Activated CD8-positive, alpha-beta memory T cell treated with anti-CD3 and anti-CD28 coated beads, Interleukin-2, amount 10 ng/mL, durations not matched to agents 7 days and 5 days (primary cell): ENCODE measurements around the gene TBC1D5. TPM values are rescaled to one million over a fixed set of nuclear protein-coding genes. Genes with fewer than 3 reads are reported as not detected.
"Not testable (repeated sequence)": the region's sequence is repeated elsewhere in the genome, so short reads cannot be mapped to it uniquely, and the experiment has no call there.

Experiments
- ATAC-seq: fragments of 150-1000 bp; cut with Tn5 transposase; one replicate; pipeline ENCODE4 v1.10.0; 2021; ENCODE audit warnings: moderate library complexity
- CTCF ChIA-PET: fragments of 350-600 bp; sonication (Branson Sonifier 250); formaldehyde crosslinking; loops from one replicate; lab custom pipeline; 2021; ENCODE audit warnings: antibody characterized with exemption; lab: Charles Lee
- DNase-seq: peaks from one replicate; pipeline ENCODE4 v3.0.0-alpha.2; 2020
- H3K27ac Mint-ChIP-seq: one replicate; pipeline ENCODE4 v1.8.0; 2021; ENCODE audit warnings: mild to moderate bottlenecking, mixed read lengths
- H3K27me3 Mint-ChIP-seq: one replicate; pipeline ENCODE4 v1.8.0; 2021; ENCODE audit warnings: mixed read lengths
- H3K36me3 Mint-ChIP-seq: one replicate; pipeline ENCODE4 v1.8.0; 2021; ENCODE audit warnings: mild to moderate bottlenecking, mixed read lengths
- H3K4me1 Mint-ChIP-seq: one replicate; pipeline ENCODE4 v1.8.0; 2021; ENCODE audit warnings: mixed read lengths
- H3K4me3 Mint-ChIP-seq: one replicate; pipeline ENCODE4 v1.8.0; 2021; ENCODE audit warnings: mild to moderate bottlenecking, moderate library complexity, mixed read lengths
- H3K9me3 Mint-ChIP-seq: one replicate; pipeline ENCODE4 v1.8.0; 2022; ENCODE audit warnings: low read depth, mixed read lengths
- total RNA-seq, 2 experiments: library from RNA; stranded (reverse); gene quantifications; one replicate each; pipeline ENCODE4 v1.2.3, GENCODE V29; 2021

TBC1D5 gene
- total RNA-seq, 2 experiments from 2014 or later: 54.3 to 58.9 TPM

- CTCF ChIA-PET: no interaction called here
- Mint-ChIP-seq H3K4me1 (no peaks in the 10 kb centered on the region), H3K9me3 (peaks cover 10% of the 10 kb centered on the region), H3K27ac (no peak overlapping the region), H3K27me3 (no peaks in the 10 kb centered on the region), H3K36me3 (peaks cover 6% of the 10 kb centered on the region), H3K4me3 (no peak overlapping the region)
- ATAC-seq (no peak), DNase-seq (peak; percentile 32)
Measured at GRCh38 chr3:17133632-17134545, 608.5 kb downstream of the TBC1D5 start.

- H3K27ac Mint-ChIP-seq: no peak overlapping the region
- CTCF ChIA-PET: no interaction called here
- ATAC-seq (no peak), DNase-seq (peak; percentile 16)
- H3K9me3 Mint-ChIP-seq: peaks cover 10% of the 10 kb centered on the region
- no peaks in the 10 kb centered on the region for H3K4me1 Mint-ChIP-seq
- no peaks in the 10 kb centered on the region for H3K27me3 Mint-ChIP-seq
- peaks cover 10% of the 10 kb centered on the region for H3K36me3 Mint-ChIP-seq
- no peak overlapping the region for H3K4me3 Mint-ChIP-seq
Measured at GRCh38 chr3:17132286-17133115, 609.9 kb downstream of the TBC1D5 start.

- ATAC-seq (no peak), DNase-seq (peak; percentile 2)
- Mint-ChIP-seq H3K9me3 (peaks cover 13% of the 10 kb centered on the region), H3K4me1 (no peaks in the 10 kb centered on the region), H3K27me3 (no peaks in the 10 kb centered on the region), H3K4me3 (no peak overlapping the region), H3K27ac (no peak overlapping the region), H3K36me3 (peaks cover 10% of the 10 kb centered on the region)
- CTCF ChIA-PET: interaction anchor here (1.0 kb wide), 1 partner anchor 21 kb away, joined by 3 read pairs; no protein-coding TSS in a partner anchor
Measured at GRCh38 chr3:17130956-17131355, 611.5 kb downstream of the TBC1D5 start.

- peaks cover 10% of the 10 kb centered on the region for H3K36me3 Mint-ChIP-seq
- H3K27ac Mint-ChIP-seq: no peak overlapping the region
- CTCF ChIA-PET: no interaction called here
- H3K4me3 Mint-ChIP-seq: no peak overlapping the region
- peaks cover 9% of the 10 kb centered on the region for H3K9me3 Mint-ChIP-seq
- peak; percentile 16 for DNase-seq
- no peaks in the 10 kb centered on the region for H3K4me1 Mint-ChIP-seq
- H3K27me3 Mint-ChIP-seq: no peaks in the 10 kb centered on the region
- ATAC-seq: no peak
Measured at GRCh38 chr3:17129556-17129955, 612.9 kb downstream of the TBC1D5 start.

GRCh38 chr3:17128671-17129070 lies 613.8 kb downstream of the TBC1D5 start:
- H3K36me3 Mint-ChIP-seq, CTCF ChIA-PET, H3K4me1 Mint-ChIP-seq, H3K27ac Mint-ChIP-seq, ATAC-seq, H3K27me3 Mint-ChIP-seq, H3K9me3 Mint-ChIP-seq, H3K4me3 Mint-ChIP-seq: not testable (repeated sequence)
- DNase-seq: peak; percentile 14

GRCh38 chr3:17125738-17126442 lies 616.5 kb downstream of the TBC1D5 start:
- no peak overlapping the region for H3K27ac Mint-ChIP-seq
- H3K36me3 Mint-ChIP-seq: peaks cover 10% of the 10 kb centered on the region
- no peak for ATAC-seq
- no peaks in the 10 kb centered on the region for H3K27me3 Mint-ChIP-seq
- H3K4me1 Mint-ChIP-seq: no peaks in the 10 kb centered on the region
- peaks cover 16% of the 10 kb centered on the region for H3K9me3 Mint-ChIP-seq
- DNase-seq: peak; percentile 16
- CTCF ChIA-PET: interaction anchor here (1.3 kb wide), 1 partner anchor 13 kb away, joined by 3 read pairs; no protein-coding TSS in a partner anchor
- H3K4me3 Mint-ChIP-seq: no peak overlapping the region

- no peak for ATAC-seq
Measured at GRCh38 chr3:17122758-17123157, 619.7 kb downstream of the TBC1D5 start.

GRCh38 chr3:17121336-17121735 lies 621.1 kb downstream of the TBC1D5 start:
- ATAC-seq: no peak
- Mint-ChIP-seq H3K27me3 (no peaks in the 10 kb centered on the region), H3K4me3 (no peak overlapping the region), H3K27ac (no peak overlapping the region), H3K36me3 (peaks cover 2% of the 10 kb centered on the region), H3K4me1 (no peaks in the 10 kb centered on the region), H3K9me3 (peaks cover 7% of the 10 kb centered on the region)
- CTCF ChIA-PET: no interaction called here
- DNase-seq: no peak

More at GRCh38 chr3:17122758-17123157, 619.7 kb downstream of the TBC1D5 start:
- H3K9me3 Mint-ChIP-seq: peaks cover 10% of the 10 kb centered on the region
- no peak overlapping the region for H3K27ac Mint-ChIP-seq
- H3K4me1 Mint-ChIP-seq: no peaks in the 10 kb centered on the region
- no peak overlapping the region for H3K4me3 Mint-ChIP-seq
- CTCF ChIA-PET: no interaction called here
- H3K36me3 Mint-ChIP-seq: no peaks in the 10 kb centered on the region
- no peak for DNase-seq
- no peaks in the 10 kb centered on the region for H3K27me3 Mint-ChIP-seq

GRCh38 chr3:17120115-17120514 lies 622.3 kb downstream of the TBC1D5 start:
- H3K4me3 Mint-ChIP-seq: no peak overlapping the region
- H3K36me3 Mint-ChIP-seq: peaks cover 2% of the 10 kb centered on the region
- DNase-seq: no peak
- H3K27me3 Mint-ChIP-seq: no peaks in the 10 kb centered on the region
- H3K9me3 Mint-ChIP-seq: peaks cover 7% of the 10 kb centered on the region
- no peak overlapping the region for H3K27ac Mint-ChIP-seq
- ATAC-seq: no peak
- no peaks in the 10 kb centered on the region for H3K4me1 Mint-ChIP-seq
- CTCF ChIA-PET: no interaction called here

GRCh38 chr3:17119201-17120072 lies 623.0 kb downstream of the TBC1D5 start:
- ATAC-seq: no peak
- CTCF ChIA-PET: no interaction called here
- peaks cover 7% of the 10 kb centered on the region for H3K9me3 Mint-ChIP-seq
- DNase-seq: no peak
- H3K36me3 Mint-ChIP-seq: peaks cover 2% of the 10 kb centered on the region
- no peaks in the 10 kb centered on the region for H3K27me3 Mint-ChIP-seq
- no peak overlapping the region for H3K4me3 Mint-ChIP-seq
- no peak overlapping the region for H3K27ac Mint-ChIP-seq
- no peaks in the 10 kb centered on the region for H3K4me1 Mint-ChIP-seq

GRCh38 chr3:17118771-17119170 lies 623.7 kb downstream of the TBC1D5 start:
- CTCF ChIA-PET: no interaction called here
- peaks cover 7% of the 10 kb centered on the region for H3K9me3 Mint-ChIP-seq
- ATAC-seq (no peak), DNase-seq (no peak)
- no peak overlapping the region for H3K27ac Mint-ChIP-seq
- peaks cover 3% of the 10 kb centered on the region for H3K36me3 Mint-ChIP-seq
- no peaks in the 10 kb centered on the region for H3K27me3 Mint-ChIP-seq
- no peak overlapping the region for H3K4me3 Mint-ChIP-seq
- H3K4me1 Mint-ChIP-seq: no peaks in the 10 kb centered on the region

GRCh38 chr3:17116007-17116600 lies 626.3 kb downstream of the TBC1D5 start:
- CTCF ChIA-PET: no interaction called here
- ATAC-seq: no peak
- H3K9me3 Mint-ChIP-seq: no peaks in the 10 kb centered on the region
- no peak for DNase-seq
- H3K36me3 Mint-ChIP-seq: peaks cover 6% of the 10 kb centered on the region
- H3K27me3 Mint-ChIP-seq: no peaks in the 10 kb centered on the region
- H3K4me1 Mint-ChIP-seq: no peaks in the 10 kb centered on the region
- H3K27ac Mint-ChIP-seq: no peak overlapping the region
- H3K4me3 Mint-ChIP-seq: no peak overlapping the region
